Ascending aorta (tissue), 2 donors: Measurements from ENCODE around the gene MDM2. TPM values are rescaled to one million over a fixed set of nuclear protein-coding genes. Genes with fewer than 3 reads are reported as not detected.

Experiments used
- DNase-seq, 2 donors: peaks; one replicate each; pipeline ENCODE4 v3.0.0-alpha.2; 2019; ENCODE audit warnings: low spot score in 2 of 2
- H3K27ac ChIP-seq, 2 donors: fragments of 200-600 bp; sonication (generic); one replicate each; pipeline ENCODE4 v1.5.1; 2016 to 2017; ENCODE audit warnings: mild to moderate bottlenecking in 1 of 2
- H3K27me3 ChIP-seq: fragments of 200-600 bp; sonication (generic); one replicate; pipeline ENCODE4 v1.5.1; 2017
- H3K36me3 ChIP-seq, 2 donors: fragments of 200-600 bp; sonication (generic); one replicate each; pipeline ENCODE4 v1.5.1; 2016
- H3K4me1 ChIP-seq, 2 donors: fragments of 200-600 bp; sonication (generic); one replicate each; pipeline ENCODE4 v1.5.1; 2016 to 2017; ENCODE audit warnings: mild to moderate bottlenecking in 1 of 2
- H3K4me3 ChIP-seq, 2 donors: fragments of 200-600 bp; sonication (generic); one replicate each; pipeline ENCODE4 v1.5.1; 2016 to 2017; ENCODE audit warnings: mild to moderate bottlenecking in 1 of 2
- H3K9me3 ChIP-seq, 2 donors: fragments of 200-600 bp; sonication (generic); one replicate each; pipeline ENCODE4 v1.5.1; 2016
- intact Hi-C: fragments of 100-400 bp; cut with DNase I; formaldehyde crosslinking; loops from one replicate; pipeline ENCODE4 v1.15.1; 2023
- total RNA-seq: library from RNA; depleted of rRNA; stranded (reverse); fragments of >200 nt; gene quantifications from one replicate; pipeline ENCODE4 v1.1.0, GENCODE V29; 2016
- TF ChIP-seq, protein P1 (sequence below), 3 experiments: fragments of 200-600 bp in 2 of 3; fragments of 450-650 bp in 1 of 3; sonication (generic) in 2 of 3; IDR thresholded peaks; one replicate each; pipeline ENCODE4 v1.5.1; 2016 to 2019; ENCODE audit warnings: antibody characterized with exemption in 3 of 3, mild to moderate bottlenecking in 1 of 3, moderate library complexity in 1 of 3

MDM2 gene
- total RNA-seq, 1 donor from 2014 or later, result 24.2 TPM

DNA sequence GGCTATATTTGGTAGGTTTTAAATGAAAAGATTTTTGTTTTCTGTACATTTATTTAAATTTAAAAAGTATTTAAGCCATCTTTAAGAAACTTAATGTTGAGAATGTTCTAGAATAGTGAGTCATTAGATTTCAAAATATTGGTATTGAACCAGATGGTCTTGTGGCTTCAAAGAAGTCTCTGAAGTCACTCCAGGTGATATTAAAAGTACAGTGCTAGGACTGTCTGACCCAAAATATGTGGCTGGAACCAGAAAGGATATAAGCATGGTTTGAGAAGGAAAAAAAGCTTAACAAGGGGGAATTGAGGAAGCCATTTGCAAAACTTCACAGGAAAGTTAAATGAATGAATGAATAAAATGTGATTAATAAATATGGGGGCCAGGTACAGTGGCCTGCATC, 28.7 kb upstream of the MDM2 start:
- TF ChIP-seq, protein P1, sequence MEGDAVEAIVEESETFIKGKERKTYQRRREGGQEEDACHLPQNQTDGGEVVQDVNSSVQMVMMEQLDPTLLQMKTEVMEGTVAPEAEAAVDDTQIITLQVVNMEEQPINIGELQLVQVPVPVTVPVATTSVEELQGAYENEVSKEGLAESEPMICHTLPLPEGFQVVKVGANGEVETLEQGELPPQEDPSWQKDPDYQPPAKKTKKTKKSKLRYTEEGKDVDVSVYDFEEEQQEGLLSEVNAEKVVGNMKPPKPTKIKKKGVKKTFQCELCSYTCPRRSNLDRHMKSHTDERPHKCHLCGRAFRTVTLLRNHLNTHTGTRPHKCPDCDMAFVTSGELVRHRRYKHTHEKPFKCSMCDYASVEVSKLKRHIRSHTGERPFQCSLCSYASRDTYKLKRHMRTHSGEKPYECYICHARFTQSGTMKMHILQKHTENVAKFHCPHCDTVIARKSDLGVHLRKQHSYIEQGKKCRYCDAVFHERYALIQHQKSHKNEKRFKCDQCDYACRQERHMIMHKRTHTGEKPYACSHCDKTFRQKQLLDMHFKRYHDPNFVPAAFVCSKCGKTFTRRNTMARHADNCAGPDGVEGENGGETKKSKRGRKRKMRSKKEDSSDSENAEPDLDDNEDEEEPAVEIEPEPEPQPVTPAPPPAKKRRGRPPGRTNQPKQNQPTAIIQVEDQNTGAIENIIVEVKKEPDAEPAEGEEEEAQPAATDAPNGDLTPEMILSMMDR (IDR thresholded peaks at IDR 0.05), result no peak
- Histone ChIP-seq H3K27ac (no peak overlapping the region), H3K4me1 (no peaks in the 10 kb centered on the region), H3K9me3 (no peaks in the 10 kb centered on the region), H3K27me3 (no peaks in the 10 kb centered on the region), H3K4me3 (no peak overlapping the region), H3K36me3 (no peaks in the 10 kb centered on the region)
- DNase-seq, result no peak
- intact Hi-C loops, result no loop called here

DNA sequence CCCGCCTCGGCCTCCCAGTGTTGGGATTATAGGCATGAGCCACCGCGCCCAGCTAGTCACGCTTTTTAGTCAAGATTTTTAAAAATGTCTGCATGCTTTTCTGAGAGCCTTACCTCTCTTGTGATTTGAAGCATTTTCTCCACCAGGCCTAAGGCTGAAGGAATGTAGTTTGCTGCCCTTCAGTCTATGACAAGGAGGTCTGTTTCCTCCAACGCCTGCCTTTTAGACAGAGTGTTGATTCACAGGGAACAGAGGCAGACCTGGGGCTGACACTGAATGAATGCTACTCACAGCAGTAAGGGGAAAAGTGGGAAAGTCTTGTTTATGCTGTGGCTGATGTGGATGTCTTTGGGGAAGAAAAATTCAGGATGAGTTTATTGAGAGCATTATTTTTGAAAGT, 27.2 kb upstream of the MDM2 start:
- H3K9me3 ChIP-seq, result no peaks in the 10 kb centered on the region
- H3K36me3 ChIP-seq, result no peaks in the 10 kb centered on the region
- intact Hi-C loops, result no loop called here
- no peaks in the 10 kb centered on the region for H3K4me1 ChIP-seq
- H3K27ac ChIP-seq, result no peak overlapping the region
- TF ChIP-seq, protein P1 (IDR thresholded peaks at IDR 0.05), result no peak
- no peaks in the 10 kb centered on the region for H3K27me3 ChIP-seq
- no peak overlapping the region for H3K4me3 ChIP-seq
- DNase-seq, result no peak

DNA sequence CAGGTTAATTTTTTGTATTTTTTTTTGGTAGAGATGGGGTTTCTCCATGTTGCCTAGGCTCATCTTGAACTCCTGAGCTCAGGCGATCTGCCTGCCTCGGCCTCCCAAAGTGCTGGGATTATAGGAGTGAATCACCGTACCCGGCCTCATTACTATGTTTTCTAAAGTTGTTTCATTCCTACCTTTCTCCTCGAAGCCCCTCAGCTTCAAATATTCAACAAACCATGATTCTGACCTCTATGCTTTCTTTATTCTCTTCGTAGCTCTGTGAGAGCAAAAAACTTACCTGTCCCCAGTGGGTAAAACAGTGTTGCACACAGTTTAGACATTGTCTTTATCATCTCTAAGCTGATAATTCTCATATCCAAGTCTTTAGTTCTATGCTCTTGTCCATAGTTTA, 26.2 kb upstream of the MDM2 start:
- Histone ChIP-seq H3K36me3 (no peaks in the 10 kb centered on the region), H3K9me3 (no peaks in the 10 kb centered on the region), H3K4me1 (no peaks in the 10 kb centered on the region), H3K4me3 (no peak overlapping the region), H3K27me3 (no peaks in the 10 kb centered on the region), H3K27ac (no peak overlapping the region)
- intact Hi-C loops, result no loop called here
- DNase-seq, result no peak
- TF ChIP-seq, protein P1 (IDR thresholded peaks at IDR 0.05), result no peak

DNA sequence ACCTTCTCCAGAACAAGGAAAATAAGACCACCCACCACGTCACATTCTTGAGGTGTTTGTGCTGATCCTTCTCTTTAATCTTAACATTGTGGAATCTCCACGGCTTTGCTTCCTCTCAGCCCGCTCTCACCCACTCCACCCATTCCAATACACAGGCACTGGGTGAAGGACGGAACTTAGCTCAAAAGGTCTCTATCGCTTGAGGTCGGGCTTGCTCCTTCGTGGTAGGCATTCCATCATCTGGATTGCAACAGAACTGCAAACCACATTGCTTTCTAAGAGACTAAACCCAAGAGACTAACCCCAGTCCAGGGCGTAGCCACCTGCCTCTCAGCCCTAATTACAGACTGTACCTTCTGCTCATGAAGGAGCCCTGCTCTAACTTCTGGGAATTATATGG, 24.0 kb upstream of the MDM2 start:
- Histone ChIP-seq H3K27me3 (no peaks in the 10 kb centered on the region), H3K36me3 (no peaks in the 10 kb centered on the region), H3K9me3 (no peaks in the 10 kb centered on the region), H3K27ac (no peak overlapping the region), H3K4me1 (peaks cover 0 to 2% of the 10 kb centered on the region in 2 donors), H3K4me3 (no peak overlapping the region)
- DNase-seq, result no peak
- intact Hi-C loops, result no loop called here
- TF ChIP-seq, protein P1 (IDR thresholded peaks at IDR 0.05), result no peak

DNA sequence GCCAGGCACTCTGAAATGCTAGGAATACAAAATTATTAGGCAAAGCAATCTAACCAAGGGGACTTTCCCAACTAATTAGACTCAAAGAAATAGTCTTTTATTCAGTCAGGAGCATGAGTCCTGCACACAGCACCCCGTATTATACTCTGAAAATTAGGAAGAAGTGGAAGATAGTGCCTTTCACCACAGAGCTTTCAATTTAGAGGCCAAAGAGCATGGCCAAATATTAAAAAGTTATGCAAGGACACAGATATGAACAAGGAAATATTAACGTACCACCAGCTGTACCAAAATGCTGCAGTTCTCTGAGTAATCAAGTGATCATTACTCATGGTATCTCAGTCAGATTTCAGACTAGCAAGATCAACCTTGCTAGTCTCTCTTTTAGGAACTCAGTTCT, 22.6 kb upstream of the MDM2 start:
- Histone ChIP-seq H3K27me3 (no peaks in the 10 kb centered on the region), H3K27ac (no peak overlapping the region), H3K4me1 (peaks cover 0 to 2% of the 10 kb centered on the region in 2 donors), H3K4me3 (no peak overlapping the region), H3K9me3 (no peaks in the 10 kb centered on the region), H3K36me3 (no peaks in the 10 kb centered on the region)
- intact Hi-C loops, result no loop called here
- TF ChIP-seq, protein P1 (IDR thresholded peaks at IDR 0.05), result no peak
- no peak for DNase-seq

DNA sequence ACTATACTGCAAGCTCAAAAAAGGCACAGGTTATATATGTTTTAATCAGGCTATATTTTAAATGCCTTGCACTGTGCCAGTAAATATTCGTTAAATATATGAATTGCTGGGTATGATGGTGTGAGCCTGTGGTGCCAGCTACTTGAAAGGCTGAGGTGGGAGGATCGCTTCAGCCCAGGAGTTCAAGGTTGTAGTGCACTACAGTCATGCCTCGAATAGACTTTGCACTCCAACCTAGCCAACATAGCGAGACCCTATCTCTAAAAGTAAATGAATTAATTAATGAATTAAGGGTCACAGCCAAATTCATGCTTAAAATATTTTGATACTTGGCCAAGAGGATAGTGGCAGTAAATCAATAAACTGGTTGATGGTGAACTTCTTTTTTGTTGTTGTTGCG, 22.2 kb upstream of the MDM2 start:
- no peak overlapping the region for H3K27ac ChIP-seq
- intact Hi-C loops, result loop anchor here (2.0 kb wide), 1 partner anchor 21 kb away; no protein-coding TSS in a partner anchor

More for the DNA sequence above, 22.2 kb upstream of the MDM2 start:
- Histone ChIP-seq H3K27me3 (no peaks in the 10 kb centered on the region), H3K9me3 (no peaks in the 10 kb centered on the region), H3K4me1 (peaks cover 0 to 2% of the 10 kb centered on the region in 2 donors), H3K36me3 (no peaks in the 10 kb centered on the region), H3K4me3 (no peak overlapping the region)
- DNase-seq, result no peak
- TF ChIP-seq, protein P1 (IDR thresholded peaks at IDR 0.05), result no peak
